DND-41 (cell line): ENCODE measurements around the gene FHAD1.

ENCODE experiments used
- ATAC-seq: fragments of 200-7000 bp; cut with Tn5 transposase; 3 replicates; pipeline ENCODE4 v1.9.1; 2021; ENCODE audit warnings: low read depth; ENCODE audit not compliant: insufficient read depth
- DNase-seq: peaks from one replicate; pipeline ENCODE4 v3.0.0-alpha.2; 2020
- H2AFZ ChIP-seq: 2 replicates; pipeline ENCODE4 v1.6.0; 2012; ENCODE audit warnings: low read depth, low read length
- H3K27ac ChIP-seq: 2 replicates; pipeline ENCODE4 v1.5.1; 2012; ENCODE audit warnings: low read length, inconsistent platforms
- H3K27me3 ChIP-seq: fragments of 200-600 bp; sonication (generic); 2 replicates; pipeline ENCODE4 v1.6.0; 2012; ENCODE audit warnings: low read length, mild to moderate bottlenecking, inconsistent platforms; ENCODE audit not compliant: insufficient read depth, poor library complexity
- H3K36me3 ChIP-seq: 2 replicates; pipeline ENCODE4 v1.5.1; 2012; ENCODE audit warnings: low read length, inconsistent platforms; ENCODE audit not compliant: insufficient read depth
- H3K4me1 ChIP-seq: 2 replicates; pipeline ENCODE4 v1.5.1; 2012; ENCODE audit warnings: mild to moderate bottlenecking, low read length; ENCODE audit not compliant: insufficient read depth
- H3K4me2 ChIP-seq: 2 replicates; pipeline ENCODE4 v1.6.0; 2012; ENCODE audit warnings: mild to moderate bottlenecking, moderate library complexity, low read length, inconsistent platforms; ENCODE audit not compliant: insufficient read depth
- H3K4me3 ChIP-seq, 2 experiments: fragments of 200-600 bp in 1 of 2; shearing (Covaris generic) in 1 of 2; 2 replicates each; pipeline ENCODE4 v1.5.1; 2012 to 2016; ENCODE audit warnings: inconsistent platforms in 2 of 2, low read length in 2 of 2, mild to moderate bottlenecking in 2 of 2, low read depth in 1 of 2, moderate library complexity in 1 of 2
- H3K79me2 ChIP-seq: 2 replicates; pipeline ENCODE4 v1.6.0; 2012; ENCODE audit warnings: low read length, inconsistent platforms; ENCODE audit not compliant: insufficient read depth
- H3K9ac ChIP-seq: 2 replicates; pipeline ENCODE4 v1.6.0; 2012; ENCODE audit warnings: low read depth, mild to moderate bottlenecking, inconsistent platforms, low read length, moderate library complexity
- H3K9me3 ChIP-seq: 2 replicates; pipeline ENCODE4 v1.5.1; 2012; ENCODE audit warnings: low read length, moderate library complexity, mild to moderate bottlenecking, inconsistent platforms; ENCODE audit not compliant: insufficient read depth, severe bottlenecking
- H4K20me1 ChIP-seq: 2 replicates; pipeline ENCODE4 v1.6.0; 2012; ENCODE audit warnings: low read length; ENCODE audit not compliant: insufficient read depth
- EZH2 ChIP-seq: IDR thresholded peaks from 3 replicates; pipeline ENCODE4 v1.6.1; 2012; ENCODE audit warnings: borderline replicate concordance, low read depth, mild to moderate bottlenecking, moderate library complexity, low read length, inconsistent platforms; ENCODE audit not compliant: severe bottlenecking
- TF ChIP-seq, protein P1 (sequence below): IDR thresholded peaks from 2 replicates; pipeline ENCODE4 v1.5.1; 2012; ENCODE audit warnings: borderline replicate concordance, low read length, moderate library complexity, mild to moderate bottlenecking; ENCODE audit not compliant: poor library complexity, severe bottlenecking; ENCODE audit errors: extremely low read depth

The FHAD1 gene

DNA sequence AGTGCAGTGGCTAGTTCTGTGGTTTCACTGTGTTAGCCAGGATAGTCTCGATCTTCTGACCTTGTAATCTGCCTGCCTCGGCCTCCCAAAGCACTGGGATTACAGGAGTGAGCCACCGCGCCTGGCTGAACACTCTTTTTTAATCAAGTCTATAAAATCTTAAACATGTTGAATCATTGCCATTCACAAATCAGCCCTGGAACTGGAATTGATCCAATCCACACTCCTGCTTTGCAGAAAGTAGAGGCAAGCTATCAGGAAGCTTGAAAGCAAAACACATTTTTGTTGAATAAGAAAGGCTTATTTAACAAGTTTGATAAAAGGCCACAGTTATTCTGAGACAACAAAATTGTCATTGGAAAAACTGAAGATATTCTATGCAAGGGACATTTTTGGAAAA, 144.3 kb downstream of the FHAD1 start:
- no peaks in the 10 kb centered on the region for H3K27me3 ChIP-seq
- H2AFZ ChIP-seq = no peak overlapping the region
- DNase-seq = no peak
- H3K27ac ChIP-seq = no peak overlapping the region
- no peaks in the 10 kb centered on the region for H3K79me2 ChIP-seq
- no peaks in the 10 kb centered on the region for H3K36me3 ChIP-seq
- no peaks in the 10 kb centered on the region for H4K20me1 ChIP-seq
- no peak overlapping the region for H3K9ac ChIP-seq
- TF ChIP-seq EZH2 = no peak
- TF ChIP-seq, protein P1, sequence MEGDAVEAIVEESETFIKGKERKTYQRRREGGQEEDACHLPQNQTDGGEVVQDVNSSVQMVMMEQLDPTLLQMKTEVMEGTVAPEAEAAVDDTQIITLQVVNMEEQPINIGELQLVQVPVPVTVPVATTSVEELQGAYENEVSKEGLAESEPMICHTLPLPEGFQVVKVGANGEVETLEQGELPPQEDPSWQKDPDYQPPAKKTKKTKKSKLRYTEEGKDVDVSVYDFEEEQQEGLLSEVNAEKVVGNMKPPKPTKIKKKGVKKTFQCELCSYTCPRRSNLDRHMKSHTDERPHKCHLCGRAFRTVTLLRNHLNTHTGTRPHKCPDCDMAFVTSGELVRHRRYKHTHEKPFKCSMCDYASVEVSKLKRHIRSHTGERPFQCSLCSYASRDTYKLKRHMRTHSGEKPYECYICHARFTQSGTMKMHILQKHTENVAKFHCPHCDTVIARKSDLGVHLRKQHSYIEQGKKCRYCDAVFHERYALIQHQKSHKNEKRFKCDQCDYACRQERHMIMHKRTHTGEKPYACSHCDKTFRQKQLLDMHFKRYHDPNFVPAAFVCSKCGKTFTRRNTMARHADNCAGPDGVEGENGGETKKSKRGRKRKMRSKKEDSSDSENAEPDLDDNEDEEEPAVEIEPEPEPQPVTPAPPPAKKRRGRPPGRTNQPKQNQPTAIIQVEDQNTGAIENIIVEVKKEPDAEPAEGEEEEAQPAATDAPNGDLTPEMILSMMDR = no peak
- no peaks in the 10 kb centered on the region for H3K4me1 ChIP-seq
- H3K9me3 ChIP-seq = no peaks in the 10 kb centered on the region
- H3K4me3 ChIP-seq = no peak overlapping the region
- no peak for ATAC-seq
- no peak overlapping the region for H3K4me2 ChIP-seq

DNA sequence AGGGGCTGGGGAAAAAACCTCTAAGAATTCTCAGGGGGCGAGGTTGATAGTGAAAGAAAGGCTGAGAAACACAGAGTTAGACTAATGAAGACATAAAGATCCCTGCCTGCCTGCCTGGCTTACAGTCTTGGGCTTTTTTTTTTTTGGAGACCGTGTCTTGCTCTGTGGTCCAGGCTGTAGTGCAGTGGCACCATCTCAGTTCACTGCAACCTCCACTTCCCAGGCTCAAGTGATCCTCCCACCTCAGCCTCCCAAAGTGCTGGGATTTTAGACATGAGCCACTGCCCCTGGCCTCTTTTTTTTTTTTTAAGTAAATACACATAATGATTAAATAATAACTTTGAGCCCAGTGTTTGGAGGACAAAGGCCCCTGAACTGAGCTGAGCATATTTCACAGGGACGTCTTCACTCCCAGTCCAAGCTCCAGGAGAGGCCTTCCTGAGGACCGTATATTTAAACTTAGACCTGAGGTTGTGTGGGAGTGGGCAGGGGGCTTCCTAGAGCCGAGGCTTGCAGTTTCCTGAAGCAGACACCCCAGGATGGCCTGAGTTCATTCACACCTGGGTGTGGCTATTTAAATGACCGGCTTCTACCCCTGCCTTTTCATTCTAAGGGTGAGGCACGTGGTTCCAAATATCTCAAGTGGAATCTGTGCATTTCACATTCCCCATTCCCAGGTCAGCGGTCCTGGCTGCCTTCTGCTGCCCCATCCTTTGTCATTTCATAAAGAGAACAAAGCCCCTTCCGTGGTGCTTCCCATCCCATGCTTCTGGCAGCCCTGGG, 146.6 kb downstream of the FHAD1 start:
- TF ChIP-seq, protein P1 = no peak
- no peak for TF ChIP-seq EZH2
- H3K27me3 ChIP-seq = no peaks in the 10 kb centered on the region
- H2AFZ ChIP-seq = no peak overlapping the region
- no peaks in the 10 kb centered on the region for H3K36me3 ChIP-seq
- H3K27ac ChIP-seq = no peak overlapping the region
- H3K4me3 ChIP-seq = no peak overlapping the region
- no peaks in the 10 kb centered on the region for H4K20me1 ChIP-seq
- no peaks in the 10 kb centered on the region for H3K4me1 ChIP-seq
- H3K79me2 ChIP-seq = no peaks in the 10 kb centered on the region
- H3K4me2 ChIP-seq = no peak overlapping the region
- ATAC-seq (no peak), DNase-seq (no peak)
- H3K9me3 ChIP-seq = no peaks in the 10 kb centered on the region
- H3K9ac ChIP-seq = no peak overlapping the region

DNA sequence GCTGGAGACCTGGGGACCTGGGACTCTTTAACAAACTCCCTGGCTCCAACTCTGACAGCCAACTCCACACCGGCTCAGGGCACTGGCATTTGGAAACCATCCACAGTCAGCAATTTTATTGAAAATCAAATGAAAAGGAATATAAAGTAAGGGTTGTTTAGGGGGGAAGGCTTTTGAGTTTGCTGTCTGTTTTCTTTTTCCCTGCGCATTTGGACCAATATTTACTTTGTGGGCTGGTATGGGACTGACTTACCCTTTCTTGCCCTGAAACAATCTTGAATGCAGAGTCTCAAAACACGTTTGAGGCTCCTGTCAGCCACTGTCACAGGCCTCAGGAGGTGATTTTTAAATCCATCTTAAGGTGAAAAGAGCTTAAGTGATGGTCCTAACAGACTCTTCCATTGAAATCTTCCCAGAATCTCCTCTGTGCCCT, 147.3 kb downstream of the FHAD1 start:
- Histone ChIP-seq H3K36me3 (no peaks in the 10 kb centered on the region), H2AFZ (no peak overlapping the region), H3K4me2 (no peak overlapping the region), H3K79me2 (no peaks in the 10 kb centered on the region), H3K4me1 (no peaks in the 10 kb centered on the region), H3K9ac (no peak overlapping the region), H3K27me3 (no peaks in the 10 kb centered on the region), H4K20me1 (no peaks in the 10 kb centered on the region), H3K4me3 (no peak overlapping the region), H3K9me3 (no peaks in the 10 kb centered on the region), H3K27ac (no peak overlapping the region)
- TF ChIP-seq, protein P1 = no peak
- no peak for TF ChIP-seq EZH2
- no peak for ATAC-seq
- no peak for DNase-seq
